ENCODE results near the gene FXYD3. TPM values are rescaled to one million over a fixed set of nuclear protein-coding genes. Genes with fewer than 3 reads are reported as not detected.

Gene FXYD3
- total RNA-seq, 4 donors from 2014 or later: 1.2 to 38.8 (median 4.2) TPM

DNA sequence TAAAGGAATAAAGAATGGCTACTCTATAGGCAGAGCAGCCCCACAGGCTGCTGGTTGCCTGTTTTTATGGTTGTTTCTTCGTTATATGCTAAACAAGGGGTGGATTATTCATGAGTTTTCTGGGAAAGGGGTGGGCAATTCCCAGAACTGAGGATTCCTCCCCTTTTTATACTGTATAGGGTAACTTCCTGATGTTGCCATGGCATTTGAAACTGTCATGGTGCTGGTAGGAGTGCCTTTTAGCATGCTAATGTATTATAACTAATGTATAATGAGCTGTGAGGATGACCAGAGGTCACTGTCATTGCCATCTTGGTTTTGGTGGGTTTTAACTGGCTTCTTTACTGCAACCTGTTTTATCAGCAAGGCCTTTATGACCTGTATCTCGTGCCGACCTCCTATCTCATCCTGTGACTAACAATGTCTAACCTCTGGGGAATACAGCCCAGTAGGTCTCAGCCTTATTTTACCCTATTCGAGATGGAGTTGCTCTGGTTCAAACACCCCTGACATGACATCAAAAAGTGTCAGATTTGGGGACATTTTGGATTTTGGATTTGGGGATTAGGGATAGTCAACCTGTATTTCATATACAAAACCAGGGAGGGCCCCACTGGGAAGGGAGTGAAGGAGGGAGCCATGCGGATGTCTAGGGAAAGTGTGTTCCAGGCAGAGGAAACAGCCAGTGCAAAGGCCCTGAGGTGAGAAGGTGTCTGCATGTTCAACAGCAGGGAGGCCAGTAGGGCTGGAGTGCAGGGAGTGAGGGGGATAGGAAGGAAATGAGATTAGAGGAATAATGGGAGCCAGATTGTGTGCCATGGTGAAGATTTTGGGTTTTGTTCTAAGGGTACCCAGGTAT lies 49.8 kb downstream of the FXYD3 start:
- Histone ChIP-seq H3K27ac (no peak overlapping the region), H3K36me3 (peaks cover 0 to 75% of the 10 kb centered on the region in 2 donors), H3K27me3 (peaks cover 5% of the 10 kb centered on the region), H3K4me3 (no peak overlapping the region), H3K9me3 (peaks cover 0 to 55% (median 0%) of the 10 kb centered on the region in 3 donors), H3K4me1 (no peaks in the 10 kb centered on the region)
- no peak for ATAC-seq
- 50 to 76% methylated on average over 2 to 5 of the region's 5 CpGs for WGBS, 2 donors (ENCODE audit: low coverage in 1 of 2)
- TF ChIP-seq POLR2AphosphoS5 (IDR thresholded peaks at IDR 0.05): no peak
- TF ChIP-seq POLR2A (IDR thresholded peaks at IDR 0.05): no peak
- TF ChIP-seq, protein P1, sequence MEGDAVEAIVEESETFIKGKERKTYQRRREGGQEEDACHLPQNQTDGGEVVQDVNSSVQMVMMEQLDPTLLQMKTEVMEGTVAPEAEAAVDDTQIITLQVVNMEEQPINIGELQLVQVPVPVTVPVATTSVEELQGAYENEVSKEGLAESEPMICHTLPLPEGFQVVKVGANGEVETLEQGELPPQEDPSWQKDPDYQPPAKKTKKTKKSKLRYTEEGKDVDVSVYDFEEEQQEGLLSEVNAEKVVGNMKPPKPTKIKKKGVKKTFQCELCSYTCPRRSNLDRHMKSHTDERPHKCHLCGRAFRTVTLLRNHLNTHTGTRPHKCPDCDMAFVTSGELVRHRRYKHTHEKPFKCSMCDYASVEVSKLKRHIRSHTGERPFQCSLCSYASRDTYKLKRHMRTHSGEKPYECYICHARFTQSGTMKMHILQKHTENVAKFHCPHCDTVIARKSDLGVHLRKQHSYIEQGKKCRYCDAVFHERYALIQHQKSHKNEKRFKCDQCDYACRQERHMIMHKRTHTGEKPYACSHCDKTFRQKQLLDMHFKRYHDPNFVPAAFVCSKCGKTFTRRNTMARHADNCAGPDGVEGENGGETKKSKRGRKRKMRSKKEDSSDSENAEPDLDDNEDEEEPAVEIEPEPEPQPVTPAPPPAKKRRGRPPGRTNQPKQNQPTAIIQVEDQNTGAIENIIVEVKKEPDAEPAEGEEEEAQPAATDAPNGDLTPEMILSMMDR (IDR thresholded peaks at IDR 0.05): no peak
- no peak for TF ChIP-seq EP300 (IDR thresholded peaks at IDR 0.05)

DNA sequence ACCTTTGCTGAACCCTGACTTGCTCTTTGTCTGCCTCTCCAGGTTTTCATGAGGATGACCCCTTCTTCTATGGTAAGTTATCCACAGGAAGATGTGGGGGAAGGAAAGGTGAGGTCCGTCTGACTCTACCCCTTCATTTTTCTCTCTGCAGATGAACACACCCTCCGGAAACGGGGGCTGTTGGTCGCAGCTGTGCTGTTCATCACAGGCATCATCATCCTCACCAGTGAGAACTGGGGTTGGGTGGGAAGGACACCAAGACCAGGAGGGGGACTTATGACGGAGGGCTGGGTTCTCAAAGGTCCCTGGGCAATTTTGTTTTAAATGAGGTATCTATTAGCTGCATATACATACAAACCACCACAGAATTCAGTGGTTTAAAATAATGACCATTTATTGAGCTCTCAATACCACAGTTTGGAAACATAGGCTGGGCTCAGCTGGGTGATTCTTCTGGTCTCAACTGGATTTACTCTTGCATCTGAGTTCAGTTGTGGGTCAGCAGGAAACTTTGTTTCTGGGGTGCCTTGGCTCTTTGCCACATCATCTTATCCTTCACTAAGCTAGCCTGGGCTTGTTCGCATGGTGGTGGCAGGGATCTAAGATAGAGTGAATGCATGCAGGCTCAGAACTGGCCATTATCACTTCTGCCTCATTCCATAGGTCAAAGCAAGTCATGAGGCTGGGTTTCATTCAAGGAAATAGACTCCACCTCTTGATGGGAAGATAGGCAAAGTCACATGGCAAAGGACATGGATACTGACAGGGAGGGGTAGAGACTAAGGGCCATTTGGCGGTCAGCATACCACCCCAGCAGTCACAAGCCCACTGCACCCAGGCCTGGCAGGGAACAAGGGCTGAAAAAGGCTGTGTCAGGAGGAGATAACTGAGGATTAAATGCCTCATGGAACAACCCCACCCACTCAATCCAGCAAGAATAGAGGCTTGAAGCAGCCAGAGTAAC lies 50.8 kb downstream of the FXYD3 start:
- no peaks in the 10 kb centered on the region for H3K4me1 ChIP-seq
- peaks cover 0 to 53% (median 0%) of the 10 kb centered on the region in 3 donors for H3K9me3 ChIP-seq
- H3K27me3 ChIP-seq: peaks cover 5% of the 10 kb centered on the region
- WGBS, 2 donors (ENCODE audit: low coverage in 1 of 2): 96 to 100% methylated on average over 2 to 5 of the region's 7 CpGs
- TF ChIP-seq, protein P1 (IDR thresholded peaks at IDR 0.05): no peak
- TF ChIP-seq POLR2AphosphoS5 (IDR thresholded peaks at IDR 0.05): no peak
- no peak for TF ChIP-seq POLR2A (IDR thresholded peaks at IDR 0.05)
- TF ChIP-seq EP300 (IDR thresholded peaks at IDR 0.05): no peak
- peaks cover 0 to 65% of the 10 kb centered on the region in 2 donors for H3K36me3 ChIP-seq
- no peak overlapping the region for H3K27ac ChIP-seq
- H3K4me3 ChIP-seq: no peak overlapping the region
- no peak for ATAC-seq

DNA sequence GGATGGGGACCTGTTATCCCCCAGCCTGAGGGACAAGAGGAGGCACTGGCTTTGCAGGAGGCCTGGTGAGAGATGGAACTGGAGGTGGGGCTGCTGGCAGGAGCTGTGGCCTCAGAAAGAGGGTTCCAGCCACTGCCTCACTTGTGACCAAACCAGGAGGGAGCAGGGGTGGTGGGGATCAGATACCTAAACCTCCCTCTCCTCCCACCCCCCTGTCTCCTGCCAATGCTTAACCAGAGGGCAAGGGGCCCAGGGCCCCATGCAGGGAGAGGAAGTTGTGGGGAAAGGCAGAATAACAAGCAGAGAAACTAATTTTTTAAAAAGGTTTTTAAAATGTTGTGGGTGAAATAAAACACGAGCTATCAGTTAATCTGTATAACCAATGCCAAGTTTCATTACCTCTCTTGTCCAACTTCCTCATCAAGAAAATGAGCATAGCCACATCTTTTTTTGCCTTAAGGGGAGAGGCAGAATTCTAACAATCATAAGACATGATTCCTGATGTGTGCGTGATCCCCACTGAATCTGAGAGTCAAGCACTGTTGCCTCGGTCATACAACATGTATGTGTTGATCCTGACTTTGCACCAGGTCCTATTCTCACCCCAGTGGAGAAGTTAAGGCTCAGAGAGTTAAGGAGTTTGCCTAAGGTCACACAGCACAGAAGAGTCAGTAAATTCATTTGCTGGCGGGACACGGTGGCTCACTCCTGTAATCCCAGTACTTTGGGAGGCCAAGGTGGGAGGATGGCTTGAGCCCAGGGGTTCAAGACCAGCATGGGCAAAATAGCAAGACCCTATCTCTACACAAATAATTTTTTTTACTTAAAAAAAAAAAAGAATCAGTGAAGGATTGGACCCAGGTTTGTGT lies 51.9 kb downstream of the FXYD3 start:
- Histone ChIP-seq H3K27ac (no peak overlapping the region), H3K36me3 (peaks cover 0 to 54% of the 10 kb centered on the region in 2 donors), H3K27me3 (peaks cover 5% of the 10 kb centered on the region), H3K4me1 (no peaks in the 10 kb centered on the region), H3K4me3 (no peak overlapping the region), H3K9me3 (peaks cover 0 to 42% (median 0%) of the 10 kb centered on the region in 3 donors)
- TF ChIP-seq, protein P1 (IDR thresholded peaks at IDR 0.05): no peak
- no peak for TF ChIP-seq EP300 (IDR thresholded peaks at IDR 0.05)
- no peak for TF ChIP-seq POLR2A (IDR thresholded peaks at IDR 0.05)
- no peak for TF ChIP-seq POLR2AphosphoS5 (IDR thresholded peaks at IDR 0.05)
- no peak for ATAC-seq
- WGBS, 2 donors (ENCODE audit: low coverage in 1 of 2): 67 to 85% methylated on average over 3 to 5 of the region's 5 CpGs

DNA sequence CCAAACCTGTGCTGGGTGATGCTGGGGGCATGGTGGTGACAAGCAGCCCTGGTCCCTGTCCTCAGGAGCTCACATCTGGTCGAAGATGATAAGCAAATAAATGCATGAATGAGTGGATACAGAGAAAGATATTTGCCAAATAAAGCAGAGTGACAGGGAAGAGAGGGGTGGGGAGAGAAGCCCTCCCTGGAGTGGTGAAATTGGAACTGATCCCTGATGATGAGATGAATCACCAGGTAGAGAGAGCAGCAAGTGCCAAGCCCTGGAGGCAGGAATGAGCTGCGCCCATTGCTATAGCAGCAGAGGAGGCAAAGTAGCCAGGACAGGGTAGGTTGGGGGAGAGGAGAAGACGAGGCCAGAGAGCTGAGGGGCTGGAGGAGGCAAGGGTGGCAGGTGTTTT lies 52.6 kb downstream of the FXYD3 start:
- Histone ChIP-seq H3K27ac (no peak overlapping the region), H3K4me1 (no peaks in the 10 kb centered on the region), H3K4me3 (no peak overlapping the region), H3K27me3 (peaks cover 5% of the 10 kb centered on the region), H3K9me3 (peaks cover 0 to 35% (median 0%) of the 10 kb centered on the region in 3 donors), H3K36me3 (peaks cover 0 to 47% of the 10 kb centered on the region in 2 donors)
- WGBS, 2 donors (ENCODE audit: low coverage in 1 of 2): 64 to 67% methylated on average over 1 to 3 of the region's 3 CpGs
- TF ChIP-seq EP300 (IDR thresholded peaks at IDR 0.05): no peak
- ATAC-seq: no peak

Measured in gastroesophageal sphincter (tissue), 4 donors.